Measurements from ENCODE around the gene MAPKAP1.

- no peak for TF ChIP-seq ZNF384 (IDR thresholded peaks at IDR 0.05)
- no peak for TF ChIP-seq TARDBP (IDR thresholded peaks at IDR 0.05)
- TF ChIP-seq FOXA1 (IDR thresholded peaks at IDR 0.05) = no peak
- TF ChIP-seq ELF4 (IDR thresholded peaks at IDR 0.05) = no peak
- TF ChIP-seq L3MBTL2 (conservative IDR thresholded peaks at IDR 0.05) = no peak
- no peak for TF ChIP-seq PKNOX1 (IDR thresholded peaks at IDR 0.05)
- no peak for TF ChIP-seq NFRKB (IDR thresholded peaks at IDR 0.05)
- TF ChIP-seq FOXM1 (IDR thresholded peaks at IDR 0.05; ENCODE audit: borderline replicate concordance) = no peak
- no peak for TF ChIP-seq SUZ12 (IDR thresholded peaks at IDR 0.05)
- no peak for TF ChIP-seq ARNT (IDR thresholded peaks at IDR 0.05)
Observed at GRCh38 chr9:125611121-125611765, 95.8 kb downstream of the MAPKAP1 start.

All from HEK293T (cell line).